BE2C (cell line): Measurements from ENCODE around the gene ADH1C.

Experiments
- DNase-seq: peaks from one replicate; pipeline ENCODE4 v3.0.0-alpha.2; 2020
- H3K27me3 ChIP-seq: fragments of 250-450 bp; sonication (Bioruptor Pico); 2 replicates; pipeline ENCODE4 v1.5.1; 2020; ENCODE audit warnings: mild to moderate bottlenecking
- H3K36me3 ChIP-seq: fragments of 250-450 bp; sonication (Bioruptor Pico); 2 replicates; pipeline ENCODE4 v1.5.1; 2020; ENCODE audit warnings: mild to moderate bottlenecking
- H3K4me1 ChIP-seq: fragments of 250-450 bp; sonication (Bioruptor Pico); 2 replicates; pipeline ENCODE4 v1.5.1; 2020
- H3K4me3 ChIP-seq: 2 replicates; pipeline ENCODE4 v1.5.1; 2011; ENCODE audit warnings: low read depth, low read length
- H3K9me3 ChIP-seq: fragments of 250-450 bp; sonication (Bioruptor Pico); 2 replicates; pipeline ENCODE4 v1.5.1; 2020
- CTCF ChIP-seq: IDR thresholded peaks from 2 replicates; pipeline ENCODE4 v1.5.1; 2012; ENCODE audit warnings: mild to moderate bottlenecking, low read depth, low read length

The ADH1C gene

GRCh38 chr4:99301376-99302164 is 51.0 kb downstream of the ADH1C start:
- TF ChIP-seq CTCF = no peak
- no peak for DNase-seq
- no peak overlapping the region for H3K4me3 ChIP-seq

GRCh38 chr4:99300934-99301333 is 51.6 kb downstream of the ADH1C start:
- Histone ChIP-seq H3K4me1 (no peaks in the 10 kb centered on the region), H3K4me3 (no peak overlapping the region), H3K9me3 (no peaks in the 10 kb centered on the region), H3K27me3 (no peaks in the 10 kb centered on the region), H3K36me3 (no peaks in the 10 kb centered on the region)
- DNase-seq = no peak
- no peak for TF ChIP-seq CTCF

More at GRCh38 chr4:99301376-99302164, 51.0 kb downstream of the ADH1C start:
- Histone ChIP-seq H3K9me3 (no peaks in the 10 kb centered on the region), H3K36me3 (no peaks in the 10 kb centered on the region), H3K27me3 (no peaks in the 10 kb centered on the region), H3K4me1 (no peaks in the 10 kb centered on the region)

GRCh38 chr4:99293357-99293756 is 59.2 kb downstream of the ADH1C start:
- Histone ChIP-seq H3K4me1 (no peaks in the 10 kb centered on the region), H3K9me3 (no peaks in the 10 kb centered on the region), H3K4me3 (no peak overlapping the region), H3K27me3 (no peaks in the 10 kb centered on the region), H3K36me3 (no peaks in the 10 kb centered on the region)
- no peak for TF ChIP-seq CTCF
- DNase-seq = no peak

GRCh38 chr4:99290848-99291786 is 61.4 kb downstream of the ADH1C start, which contains the start of gene ADH1A:
TSS of gene ADH1A (minus strand) at chr4:99290985. CDS start at chr4:99290914, 71 bp downstream.
- Histone ChIP-seq H3K9me3 (no peaks in the 10 kb centered on the region), H3K4me3 (no peak within 1 kb of the TSS), H3K27me3 (no peaks in the 10 kb centered on the region), H3K36me3 (no peaks in the 10 kb centered on the region), H3K4me1 (no peaks in the 10 kb centered on the region)
- TF ChIP-seq CTCF = no peak
- no peak for DNase-seq
